ENCODE measurements around the gene KCNK16. TPM values are rescaled to one million over a fixed set of nuclear protein-coding genes. Genes with fewer than 3 reads are reported as not detected.

KCNK16 gene
- total and polyA plus RNA-seq, 2 of the 8 experiments (the other 6 are each of a cell fraction or from before 2014, with no cell fraction given), result not detected

- FAIRE-seq (no peak), DNase-seq (ENCODE audit: low read depth in 1 of 2, low spot score in 2 of 2) (no peak)
- Histone ChIP-seq H2BK15ac (ENCODE audit: low read length) (no peak overlapping the region), H2AK5ac (ENCODE audit: low read depth, low read length) (no peak overlapping the region), H2AFZ (ENCODE audit: low read length) (no peak overlapping the region), H3K14ac (ENCODE audit: insufficient read length) (no peak overlapping the region), H3K23ac (ENCODE audit: insufficient read length) (no peak overlapping the region), H3K18ac (ENCODE audit: extremely low read depth, low read length) (no peak overlapping the region), H2BK20ac (ENCODE audit: low read length) (no peak overlapping the region), H3K27ac (ENCODE audit: low read depth, low read length) (no peak overlapping the region), H3K56ac (replicated peaks; ENCODE audit: insufficient read length, low read depth, low read length) (no peak overlapping the region), H4K8ac (ENCODE audit: extremely low read depth, insufficient read depth, low read length) (no peak overlapping the region), H3K36me3 (ENCODE audit: control insufficient read depth in 2 of 4, insufficient read depth in 4 of 4, low read length in 3 of 4) (no peaks in the 10 kb centered on the region), H2BK12ac (ENCODE audit: low read depth, low read length) (no peak overlapping the region), H2BK120ac (replicated peaks; ENCODE audit: low read depth, low read length) (no peak overlapping the region), H3K4me3 (ENCODE audit: extremely low read depth in 1 of 4, insufficient read depth in 2 of 4, low read depth in 3 of 4, low read length in 4 of 4) (no peak overlapping the region), H4K91ac (replicated peaks; ENCODE audit: insufficient read length, low read length) (no peak overlapping the region), H4K5ac (ENCODE audit: insufficient read length, low read depth, low read length) (no peak overlapping the region), H3K4me2 (ENCODE audit: insufficient read depth in 1 of 2, low read depth in 2 of 2, low read length in 2 of 2) (no peak overlapping the region), H3K9me3 (ENCODE audit: insufficient read depth in 2 of 2, low read depth in 1 of 2, low read length in 1 of 2) (no peaks in the 10 kb centered on the region), H4K20me1 (replicated peaks in 1 of 2; ENCODE audit: control insufficient read depth in 1 of 2, insufficient read depth in 2 of 2, low read length in 2 of 2) (no peaks in the 10 kb centered on the region), H3K9ac (replicated peaks in 1 of 4; ENCODE audit: extremely low read depth in 1 of 4, low read depth in 3 of 4, low read length in 3 of 4) (no peak overlapping the region), H3K27me3 (replicated peaks in 1 of 4; ENCODE audit: control insufficient read depth in 3 of 4, extremely low read depth in 1 of 4, insufficient read depth in 3 of 4, low read length in 3 of 4) (no peaks in the 10 kb centered on the region), H2BK5ac (ENCODE audit: low read depth, low read length) (no peak overlapping the region), H3K79me2 (ENCODE audit: control insufficient read depth in 1 of 2, insufficient read depth in 2 of 2, low read length in 2 of 2) (no peaks in the 10 kb centered on the region), H3K79me1 (ENCODE audit: low read depth, low read length) (no peaks in the 10 kb centered on the region), H3K4ac (replicated peaks; ENCODE audit: insufficient read length, low read depth, low read length) (no peak overlapping the region), H3K23me2 (ENCODE audit: low read depth, low read length) (peaks cover 2% of the 10 kb centered on the region; the same call in 1 of the 2 replicates), H3K4me1 (replicated peaks in 1 of 4; ENCODE audit: control insufficient read depth in 3 of 4, insufficient read depth in 4 of 4, low read length in 3 of 4) (peaks cover 0 to 7% (median 2%) of the 10 kb centered on the region in 4 experiments; a peak in 4 of 7 replicates)
- ChIA-PET POLR2A (ENCODE audit: partially characterized antibody) (no interaction called here), CTCF (ENCODE audit: partially characterized antibody) (interaction anchor here (0.6 to 6.3 kb wide), 27 partner anchors 7 to 1705 kb away, joined by 3 to 89 read pairs (median 4); partner anchors contain the start of gene KIF6)
- 84% methylated on average over 8 of the region's 8 CpGs; no CpG with 5 or more reads in 1 of the 2 experiments for WGBS, 2 experiments (ENCODE audit: extremely low coverage in 1 of 2, insufficient coverage in 1 of 2, insufficient read length in 1 of 2, insufficient replicate concordance in 2 of 2, low coverage in 1 of 2, low lambda C conversion rate in 2 of 2, missing lambda C conversion rate in 1 of 2)
Observed at GRCh38 chr6:39363280-39363679, 40.8 kb upstream of the KCNK16 start.
